GM12878 (cell line): Measurements from ENCODE around the gene DLX3. TPM values are rescaled to one million over a fixed set of nuclear protein-coding genes. Genes with fewer than 3 reads are reported as not detected.

Experiments
- ATAC-seq: fragments of 200-7000 bp; cut with Tn5 transposase; 3 replicates; pipeline ENCODE4 v1.9.1; 2020; ENCODE audit warnings: mild to moderate bottlenecking, moderate library complexity
- BruUV-seq: library from RNA; stranded (reverse); fragments of 400-500 nt; replicated peaks from 2 replicates; lab custom pipeline; 2021; lab: Mats Ljungman, UMichigan
- CTCF ChIA-PET: fragments of 300-600 bp; sonication (Branson Sonifier 250); formaldehyde crosslinking; extraction: SDS; loops from one replicate; lab custom pipeline; 2021; ENCODE audit warnings: inconsistent platforms; lab: Yijun Ruan, JAX
- POLR2A ChIA-PET: fragments of 350-600 bp; formaldehyde crosslinking; extraction: SDS; loops from one replicate; lab custom pipeline; 2021; ENCODE audit warnings: inconsistent platforms; lab: Charles Lee
- RAD21 ChIA-PET: fragments of 300-600 bp; sonication (Branson Sonifier 250); formaldehyde crosslinking; loops from one replicate; lab custom pipeline; 2023; ENCODE audit warnings: antibody characterized with exemption; ENCODE audit not compliant: unreplicated experiment; lab: Charles Lee
- SMC1A ChIA-PET: fragments of 300-600 bp; sonication (Branson Sonifier 250); formaldehyde crosslinking; loops from one replicate; lab custom pipeline; 2023; ENCODE audit not compliant: unreplicated experiment, uncharacterized antibody; lab: Charles Lee
- DNase-seq: peaks from one replicate; pipeline ENCODE4 v3.0.0-alpha.2; 2011; ENCODE audit warnings: low read depth, low spot score
- FAIRE-seq: peaks from 3 replicates; lab custom pipeline; 2011; peaks lifted over from hg19 to GRCh38; lab: Jason Lieb, UNC
- H2AFZ ChIP-seq: 2 replicates; pipeline ENCODE4 v1.6.0; 2011; ENCODE audit warnings: low read depth, low read length, control low read depth; ENCODE audit not compliant: control insufficient read depth
- H3K27ac ChIP-seq: 2 replicates; pipeline ENCODE4 v1.5.1; 2011; ENCODE audit warnings: control low read depth; ENCODE audit not compliant: control insufficient read depth, insufficient read depth
- H3K27me3 ChIP-seq, 2 experiments: replicated peaks in 1 of 2; 2 replicates each; pipeline versions ENCODE4 v1.6.0 to v1.6.1; 2011; ENCODE audit warnings: low read length in 1 of 2; ENCODE audit not compliant: control insufficient read depth in 2 of 2, insufficient read depth in 2 of 2
- H3K36me3 ChIP-seq, 2 experiments: 2 replicates each; pipeline ENCODE4 v1.5.1; 2011; ENCODE audit warnings: low read length in 1 of 2; ENCODE audit not compliant: control insufficient read depth in 2 of 2, insufficient read depth in 2 of 2
- H3K4me1 ChIP-seq: 2 replicates; pipeline ENCODE4 v1.6.1; 2011; ENCODE audit warnings: mild to moderate bottlenecking, low read length, moderate library complexity, mixed read lengths; ENCODE audit not compliant: control insufficient read depth, insufficient read depth
- H3K4me2 ChIP-seq: 2 replicates; pipeline ENCODE4 v1.6.0; 2011; ENCODE audit warnings: control low read depth; ENCODE audit not compliant: control insufficient read depth, insufficient read depth
- H3K4me3 ChIP-seq: fragments of 200-600 bp; sonication (generic); 2 replicates; pipeline ENCODE4 v1.5.1; 2016
- H3K79me2 ChIP-seq: 2 replicates; pipeline ENCODE4 v1.6.0; 2011; ENCODE audit warnings: low read length; ENCODE audit not compliant: control insufficient read depth, insufficient read depth
- H3K9ac ChIP-seq: 2 replicates; pipeline ENCODE4 v1.8.0; 2011; ENCODE audit warnings: low read length, control low read depth, mixed read lengths; ENCODE audit not compliant: control insufficient read depth, insufficient read depth
- H3K9me3 ChIP-seq: replicated peaks from 3 replicates; pipeline ENCODE4 v1.5.1; 2011; ENCODE audit warnings: mild to moderate bottlenecking, low read length; ENCODE audit not compliant: control insufficient read depth, insufficient read depth
- H4K20me1 ChIP-seq: 2 replicates; pipeline ENCODE4 v1.6.0; 2011; ENCODE audit not compliant: control insufficient read depth, insufficient read depth
- CBFB ChIP-seq: IDR thresholded peaks from 2 replicates; pipeline ENCODE4 v1.6.1; 2016; ENCODE audit warnings: antibody characterized with exemption, low read depth
- CBX5 ChIP-seq: sonication (generic); IDR thresholded peaks from 2 replicates; pipeline ENCODE4 v1.6.1; 2016; ENCODE audit warnings: low read depth, moderate library complexity, mild to moderate bottlenecking, inconsistent platforms
- CHD4 ChIP-seq: fragments of 200-600 bp; sonication (generic); IDR thresholded peaks from 2 replicates; pipeline ENCODE4 v1.6.1; 2016; ENCODE audit warnings: mild to moderate bottlenecking
- CREM ChIP-seq: IDR thresholded peaks from 2 replicates; pipeline ENCODE4 v1.6.1; 2014; ENCODE audit warnings: antibody characterized with exemption, low read depth
- CTCF ChIP-seq, 3 experiments: IDR thresholded peaks in 2 of 3; conservative IDR thresholded peaks in 1 of 3; 2 replicates each; pipeline ENCODE4 v1.5.1; 2011; ENCODE audit warnings: low read depth in 3 of 3, low read length in 3 of 3, mild to moderate bottlenecking in 3 of 3, control low read depth in 2 of 3, moderate library complexity in 2 of 3, inconsistent platforms in 1 of 3, mixed read lengths in 1 of 3; ENCODE audit not compliant: control insufficient read depth in 2 of 3, insufficient read depth in 1 of 3; ENCODE audit errors: extremely low read depth in 1 of 3
- DPF2 ChIP-seq: fragments of 450-650 bp; IDR thresholded peaks from 2 replicates; pipeline ENCODE4 v1.6.1; 2017; ENCODE audit warnings: mild to moderate bottlenecking
- EED ChIP-seq: sonication (generic); IDR thresholded peaks from 2 replicates; pipeline ENCODE4 v1.6.1; 2016; ENCODE audit warnings: antibody characterized with exemption, low read depth
- ESRRA ChIP-seq: IDR thresholded peaks from 2 replicates; pipeline ENCODE4 v1.6.1; 2012; ENCODE audit warnings: mild to moderate bottlenecking, low read length, improper control_type of control experiment
- KLF5 ChIP-seq: fragments of 450-650 bp; IDR thresholded peaks from 2 replicates; pipeline ENCODE4 v1.6.1; 2014; ENCODE audit warnings: mild to moderate bottlenecking; ENCODE audit not compliant: partially characterized antibody
- POLR2AphosphoS2 ChIP-seq: IDR thresholded peaks from 2 replicates; pipeline ENCODE4 v1.6.1; 2011; ENCODE audit warnings: low read depth, mild to moderate bottlenecking, low read length, improper control_type of control experiment, moderate library complexity
- RAD21 ChIP-seq: IDR thresholded peaks from 2 replicates; pipeline ENCODE4 v1.6.1; 2011; ENCODE audit warnings: mild to moderate bottlenecking, low read depth, low read length, moderate library complexity; ENCODE audit not compliant: insufficient read depth
- REST ChIP-seq: IDR thresholded peaks from 2 replicates; pipeline ENCODE4 v1.6.1; 2012; ENCODE audit warnings: mild to moderate bottlenecking, low read depth, low read length
- SREBF1 ChIP-seq: IDR thresholded peaks from 2 replicates; pipeline ENCODE4 v1.6.1; 2012; ENCODE audit warnings: mild to moderate bottlenecking, low read length
- WRNIP1 ChIP-seq: IDR thresholded peaks from 2 replicates; pipeline ENCODE4 v1.6.1; 2011; ENCODE audit warnings: low read depth, low read length, improper control_type of control experiment, borderline replicate concordance
- ZNF207 ChIP-seq: fragments of 450-650 bp; IDR thresholded peaks from 2 replicates; pipeline ENCODE4 v1.6.1; 2014; ENCODE audit warnings: antibody characterized with exemption, mild to moderate bottlenecking, borderline replicate concordance
- ZNF622 ChIP-seq: fragments of 450-650 bp; IDR thresholded peaks from 2 replicates; pipeline ENCODE4 v1.6.1; 2017; ENCODE audit warnings: mild to moderate bottlenecking, inconsistent platforms
- ZSCAN29 ChIP-seq: fragments of 450-650 bp; IDR thresholded peaks from 2 replicates; pipeline ENCODE4 v1.6.1; 2017; ENCODE audit warnings: mild to moderate bottlenecking, moderate library complexity
- ZZZ3 ChIP-seq: IDR thresholded peaks from 2 replicates; pipeline ENCODE4 v1.6.1; 2011; ENCODE audit warnings: low read depth; ENCODE audit not compliant: control insufficient read depth, insufficient read length
- WGBS: methylation state at CpG from one replicate; pipeline ENCODE4 v1.1.6; 2016; ENCODE audit warnings: low lambda C conversion rate; ENCODE audit not compliant: insufficient replicate concordance, insufficient coverage; ENCODE audit errors: missing lambda C conversion rate; 5-methylcytosine and 5-hydroxymethylcytosine counted together
- in situ Hi-C: fragments of 300-500 bp; cut with MboI; formaldehyde crosslinking; loops from 9 replicates; pipeline ENCODE4 v1.14.3; 2018; ENCODE audit warnings: mixed read lengths
- intact Hi-C: fragments of 100-400 bp; cut with micrococcal nuclease; formaldehyde crosslinking; loops from one replicate; pipeline ENCODE4 v1.14.2; 2022; ENCODE audit not compliant: unreplicated experiment
- polyA plus RNA-seq, 11 experiments: library from polyadenylated mRNA; depleted of rRNA in 4 of 11; unstranded in 6 of 11; stranded (reverse) in 5 of 11; fragments of >200 nt; fragmentation: Nextera tagmentation in 4 of 11; fragmentation: Illumina TruSeq in 1 of 11; extraction: Ambion mirVana in 4 of 11; extraction: Trizol in 1 of 11; gene quantifications; 1 replicate in 1 of 11; 2 replicates in 10 of 11; pipeline versions ENCODE4 v1.2.1 to v1.2.3, GENCODE V29; 2011 to 2016; ENCODE audit warnings: inconsistent platforms in 2 of 11, missing spikeins in 2 of 11, low read depth in 1 of 11
- total RNA-seq, 4 experiments: library from RNA; depleted of rRNA in 3 of 4; stranded (reverse); fragments of >200 nt in 3 of 4; fragmentation: Illumina TruSeq in 1 of 4; extraction: Trizol in 1 of 4; gene quantifications; 2 replicates each; pipeline versions ENCODE4 v1.2.1 to v1.2.3, GENCODE V29; 2013 to 2021

DLX3 gene
- total and polyA plus RNA-seq, 10 of the 15 experiments (the other 5 are each of a cell fraction or from before 2014, with no cell fraction given): not detected

- Histone ChIP-seq H3K27me3 (peaks cover 17 to 20% of the 10 kb centered on the region in 2 experiments), H3K4me1 (no peaks in the 10 kb centered on the region), H2AFZ (no peak overlapping the region), H3K9me3 (no peaks in the 10 kb centered on the region; the same call in 1 of the 3 replicates), H3K27ac (no peak overlapping the region), H3K36me3 (no peaks in the 10 kb centered on the region), H3K4me3 (no peak overlapping the region), H4K20me1 (no peaks in the 10 kb centered on the region), H3K9ac (no peak overlapping the region), H3K4me2 (no peak overlapping the region), H3K79me2 (no peaks in the 10 kb centered on the region)
- RAD21 ChIA-PET: interaction anchor here (0.6 kb wide), 1 partner anchor 14 kb away, joined by 3 read pairs; no protein-coding TSS in a partner anchor
- intact Hi-C loops: loop anchor here (10.0 kb wide), 1 partner anchor 286 kb away; the partner anchor contains the start of gene SLC35B1
- BruUV-seq: no TSS peak
- SMC1A ChIA-PET: no interaction called here
- ATAC-seq: no peak
- POLR2A ChIA-PET: interaction anchor here (0.6 kb wide), 1 partner anchor 51 kb away, joined by 4 read pairs; no protein-coding TSS in a partner anchor
- TF ChIP-seq EED (no peak), REST (no peak), ZNF622 (no peak), CHD4 (no peak), CBX5 (no peak), DPF2 (no peak), KLF5 (no peak), POLR2AphosphoS2 (no peak), ESRRA (no peak), CTCF (IDR thresholded peaks at IDR 0.05 in 2 of 3, conservative IDR thresholded peaks at IDR 0.05 in 1 of 3; ENCODE audit: control insufficient read depth in 2 of 3, extremely low read depth in 1 of 3, insufficient read depth in 1 of 3, low read depth in 3 of 3, low read length in 3 of 3) (no peak), ZZZ3 (no peak), CREM (no peak), SREBF1 (no peak), CBFB (no peak), ZSCAN29 (no peak), RAD21 (no peak), WRNIP1 (no peak), ZNF207 (no peak)
- DNase-seq: no peak
- in situ Hi-C loops: loop anchor here (10.0 kb wide), 1 partner anchor 286 kb away; the partner anchor contains the start of gene SLC35B1
- CTCF ChIA-PET: interaction anchor here (0.8 to 3.3 kb wide), 3 partner anchors 8 to 24 kb away, joined by 3 to 14 read pairs (median 3); no protein-coding TSS in a partner anchor
- 3% methylated on average over 3 of the region's 3 CpGs for WGBS
- no peak for FAIRE-seq
Observed at GRCh38 chr17:49990331-49990730, 4.7 kb downstream of the DLX3 start.
